DND-41 (cell line): ENCODE data around the gene NIBAN1.

Experiments
- CTCF ChIP-seq: IDR thresholded peaks from 2 replicates; pipeline ENCODE4 v1.5.1; 2012; ENCODE audit warnings: borderline replicate concordance, low read length, moderate library complexity, mild to moderate bottlenecking; ENCODE audit not compliant: poor library complexity, severe bottlenecking; ENCODE audit errors: extremely low read depth
- EZH2 ChIP-seq: IDR thresholded peaks from 3 replicates; pipeline ENCODE4 v1.6.1; 2012; ENCODE audit warnings: borderline replicate concordance, low read depth, mild to moderate bottlenecking, moderate library complexity, low read length, inconsistent platforms; ENCODE audit not compliant: severe bottlenecking

GRCh38 chr1:184972315-184973055, 1.8 kb downstream of the NIBAN1 start:
- no peak for TF ChIP-seq EZH2
- no peak for TF ChIP-seq CTCF
